HG03469 (cell line): ENCODE results near the gene GUCY2C.

ENCODE experiments used
- ATAC-seq: cut with Tn5 transposase; IDR thresholded peaks from one replicate; pipeline ENCODE4 v1.9.1; 2021; ENCODE audit warnings: mild to moderate bottlenecking, moderate library complexity, moderate number of reproducible peaks; ENCODE audit not compliant: unreplicated experiment

GUCY2C gene

GRCh38 chr12:14576896-14577295 lies 119.5 kb downstream of the GUCY2C start:
- ATAC-seq: no peak

- no peak for ATAC-seq
These were observed 120.8 kb downstream of the GUCY2C start for GRCh38 chr12:14575585-14575984.

- ATAC-seq: no peak
These were observed 123.3 kb downstream of the GUCY2C start for GRCh38 chr12:14573118-14573517.

GRCh38 chr12:14572401-14572800 lies 124.0 kb downstream of the GUCY2C start:
- ATAC-seq: no peak

GRCh38 chr12:14571779-14572178 lies 124.6 kb downstream of the GUCY2C start:
- no peak for ATAC-seq

GRCh38 chr12:14570231-14570630 lies 126.2 kb downstream of the GUCY2C start:
- no peak for ATAC-seq

- no peak for ATAC-seq
These were observed 128.8 kb downstream of the GUCY2C start, which contains the start of gene PLBD1 for GRCh38 chr12:14567351-14568162. Gene PLBD1, minus strand, starts transcription at chr12:14567883. Its CDS starts 187 bp downstream, at chr12:14567696.

GRCh38 chr12:14564336-14564959 lies 132.0 kb downstream of the GUCY2C start:
- ATAC-seq: no peak

GRCh38 chr12:14563046-14563445 lies 133.4 kb downstream of the GUCY2C start:
- no peak for ATAC-seq
